Naive thymus-derived CD8-positive, alpha-beta T cell (primary cell): ENCODE measurements around the gene ABTB2. TPM values are rescaled to one million over a fixed set of nuclear protein-coding genes. Genes with fewer than 3 reads are reported as not detected.

ENCODE experiments used
- ATAC-seq, 2 donors: fragments of 150-1000 bp; cut with Tn5 transposase in 1 of 2; sonication (Bioruptor Pico), chemical (Tn5 transposase) in 1 of 2; 1 replicate in 1 of 2; 2 replicates in 1 of 2; pipeline ENCODE4 v1.10.0; 2021; ENCODE audit warnings: mild to moderate bottlenecking in 2 of 2, moderate library complexity in 2 of 2
- POLR2A ChIA-PET: fragments of 350-600 bp; sonication (Branson Sonifier 250); formaldehyde crosslinking; loops from one replicate; lab custom pipeline; 2021; ENCODE audit warnings: antibody characterized with exemption; lab: Charles Lee
- DNase-seq, 10 donors: peaks; one replicate each; pipeline versions ENCODE4 v3.0.0 to v3.0.0-alpha.2; 2020 to 2022
- H3K27ac Mint-ChIP-seq, 10 donors: one replicate each; pipeline ENCODE4 v1.8.0; 2020 to 2022; ENCODE audit warnings: mild to moderate bottlenecking in 10 of 10, mixed read lengths in 10 of 10, moderate library complexity in 4 of 10, inconsistent platforms in 1 of 10
- H3K27me3 Mint-ChIP-seq, 5 donors: one replicate each; pipeline ENCODE4 v1.8.0; 2021 to 2022; ENCODE audit warnings: mixed read lengths in 5 of 5
- H3K36me3 Mint-ChIP-seq, 3 donors: one replicate each; pipeline ENCODE4 v1.8.0; 2020 to 2022; ENCODE audit warnings: mixed read lengths in 3 of 3, mild to moderate bottlenecking in 2 of 3, inconsistent platforms in 1 of 3
- H3K4me1 Mint-ChIP-seq, 4 donors: one replicate each; pipeline ENCODE4 v1.8.0; 2021 to 2022; ENCODE audit warnings: mixed read lengths in 4 of 4
- H3K4me3 Mint-ChIP-seq, 10 donors: one replicate each; pipeline ENCODE4 v1.8.0; 2020 to 2022; ENCODE audit warnings: mild to moderate bottlenecking in 10 of 10, mixed read lengths in 10 of 10, moderate library complexity in 6 of 10, inconsistent platforms in 1 of 10
- H3K9me3 Mint-ChIP-seq, 9 donors: one replicate each; pipeline ENCODE4 v1.8.0; 2020 to 2022; ENCODE audit warnings: mixed read lengths in 9 of 9, mild to moderate bottlenecking in 3 of 9, inconsistent platforms in 1 of 9, moderate library complexity in 1 of 9
- polyA plus RNA-seq, 3 donors: library from polyadenylated mRNA; unstranded; fragments of 300-500 nt; fragmentation: Illumina TruSeq; gene quantifications; one replicate each; pipeline ENCODE4 v1.2.3, GENCODE V29; 2021
- total RNA-seq, 8 experiments: library from RNA in 2 of 8; stranded (reverse) in 2 of 8; gene quantifications; one replicate each; pipeline ENCODE4 v1.2.3 and lab custom pipeline; 2021 to 2026

ABTB2 gene
- total and polyA plus RNA-seq, 5 experiments from 2014 or later: 0.05 to 0.81 (median 0.69) TPM; not detected in 2

GRCh38 chr11:34145847-34146381, 211.9 kb downstream of the ABTB2 start:
- H3K27ac Mint-ChIP-seq: peak overlapping the region in 2 of 10 donors; percentile 2 to 13
- H3K27me3 Mint-ChIP-seq: no peaks in the 10 kb centered on the region
- peaks cover 0 to 86% (median 16%) of the 10 kb centered on the region in 3 donors for H3K36me3 Mint-ChIP-seq

GRCh38 chr11:34145073-34145472, 212.7 kb downstream of the ABTB2 start:
- no peak for ATAC-seq
- H3K27ac Mint-ChIP-seq: no peak overlapping the region
- H3K27me3 Mint-ChIP-seq: no peaks in the 10 kb centered on the region
- no peak overlapping the region for H3K4me3 Mint-ChIP-seq
- DNase-seq: no peak
- H3K9me3 Mint-ChIP-seq: no peaks in the 10 kb centered on the region
- peaks cover 0 to 2% (median 0%) of the 10 kb centered on the region in 4 donors for H3K4me1 Mint-ChIP-seq
- POLR2A ChIA-PET: no interaction called here
- H3K36me3 Mint-ChIP-seq: peaks cover 0 to 92% (median 18%) of the 10 kb centered on the region in 3 donors

More at GRCh38 chr11:34145847-34146381, 211.9 kb downstream of the ABTB2 start:
- Mint-ChIP-seq H3K4me3 (no peak overlapping the region), H3K4me1 (peaks cover 0 to 2% (median 0%) of the 10 kb centered on the region in 4 donors), H3K9me3 (no peaks in the 10 kb centered on the region)
- POLR2A ChIA-PET: no interaction called here
- ATAC-seq: no peak
- DNase-seq: no peak

- peaks cover 5 to 97% (median 16%) of the 10 kb centered on the region in 3 donors for H3K36me3 Mint-ChIP-seq
Measured at GRCh38 chr11:34143048-34143447, 214.8 kb downstream of the ABTB2 start.

GRCh38 chr11:34140149-34140548, 217.7 kb downstream of the ABTB2 start:
- no peaks in the 10 kb centered on the region for H3K27me3 Mint-ChIP-seq
- DNase-seq (no peak), ATAC-seq (no peak)
- peaks cover 15 to 96% (median 35%) of the 10 kb centered on the region in 3 donors for H3K36me3 Mint-ChIP-seq
- H3K4me3 Mint-ChIP-seq: no peak overlapping the region
- POLR2A ChIA-PET: no interaction called here
- H3K9me3 Mint-ChIP-seq: no peaks in the 10 kb centered on the region
- H3K4me1 Mint-ChIP-seq: peaks cover 0 to 6% (median 0%) of the 10 kb centered on the region in 4 donors
- H3K27ac Mint-ChIP-seq: no peak overlapping the region

More at GRCh38 chr11:34143048-34143447, 214.8 kb downstream of the ABTB2 start:
- DNase-seq: no peak
- H3K9me3 Mint-ChIP-seq: no peaks in the 10 kb centered on the region
- H3K4me1 Mint-ChIP-seq: peaks cover 0 to 2% (median under 1%) of the 10 kb centered on the region in 4 donors
- ATAC-seq: no peak
- H3K4me3 Mint-ChIP-seq: no peak overlapping the region
- POLR2A ChIA-PET: interaction anchor here (0.5 kb wide), 1 partner anchor 360 kb away, joined by 4 read pairs; no protein-coding TSS in a partner anchor
- H3K27ac Mint-ChIP-seq: peak overlapping the region in 3 of 10 donors; percentile 8 to 35 (median 14)
- no peaks in the 10 kb centered on the region for H3K27me3 Mint-ChIP-seq

GRCh38 chr11:34139346-34139745, 218.5 kb downstream of the ABTB2 start:
- Mint-ChIP-seq H3K9me3 (no peaks in the 10 kb centered on the region), H3K36me3 (peaks cover 15 to 92% (median 35%) of the 10 kb centered on the region in 3 donors), H3K27ac (no peak overlapping the region), H3K4me1 (peaks cover 0 to 6% (median 0%) of the 10 kb centered on the region in 4 donors), H3K4me3 (no peak overlapping the region), H3K27me3 (no peaks in the 10 kb centered on the region)
- DNase-seq (no peak), ATAC-seq (no peak)
- POLR2A ChIA-PET: no interaction called here

GRCh38 chr11:34136420-34136819, 221.4 kb downstream of the ABTB2 start:
- DNase-seq: no peak
- Mint-ChIP-seq H3K27ac (no peak overlapping the region), H3K4me1 (peaks cover 0 to 6% (median 0%) of the 10 kb centered on the region in 4 donors), H3K9me3 (no peaks in the 10 kb centered on the region), H3K27me3 (no peaks in the 10 kb centered on the region), H3K4me3 (no peak overlapping the region), H3K36me3 (peaks cover 19 to 93% (median 24%) of the 10 kb centered on the region in 3 donors)
- ATAC-seq: no peak
- POLR2A ChIA-PET: no interaction called here

- ATAC-seq: no peak
- POLR2A ChIA-PET: no interaction called here
- peaks cover 0 to 6% (median 0%) of the 10 kb centered on the region in 4 donors for H3K4me1 Mint-ChIP-seq
- H3K4me3 Mint-ChIP-seq: no peak overlapping the region
- H3K27ac Mint-ChIP-seq: peak overlapping the region in 1 of 10 donors; percentile 54
- H3K9me3 Mint-ChIP-seq: no peaks in the 10 kb centered on the region
- peaks cover 19 to 93% (median 23%) of the 10 kb centered on the region in 3 donors for H3K36me3 Mint-ChIP-seq
- DNase-seq: no peak
- no peaks in the 10 kb centered on the region for H3K27me3 Mint-ChIP-seq
Measured at GRCh38 chr11:34135439-34135838, 222.4 kb downstream of the ABTB2 start.

GRCh38 chr11:34134765-34135164, 223.0 kb downstream of the ABTB2 start:
- ATAC-seq: no peak
- POLR2A ChIA-PET: no interaction called here
- no peak overlapping the region for H3K4me3 Mint-ChIP-seq
- H3K27ac Mint-ChIP-seq: peak overlapping the region in 1 of 10 donors; percentile 69
- H3K36me3 Mint-ChIP-seq: peaks cover 19 to 93% (median 22%) of the 10 kb centered on the region in 3 donors
- H3K9me3 Mint-ChIP-seq: no peaks in the 10 kb centered on the region
- DNase-seq: no peak
- peaks cover 0 to 6% (median 0%) of the 10 kb centered on the region in 4 donors for H3K4me1 Mint-ChIP-seq
- H3K27me3 Mint-ChIP-seq: no peaks in the 10 kb centered on the region

- H3K4me1 Mint-ChIP-seq: peaks cover 0 to 5% (median 0%) of the 10 kb centered on the region in 4 donors
- POLR2A ChIA-PET: no interaction called here
Measured at GRCh38 chr11:34132261-34132965, 225.4 kb downstream of the ABTB2 start.

GRCh38 chr11:34128824-34129223, 229.0 kb downstream of the ABTB2 start:
- POLR2A ChIA-PET: no interaction called here
- no peaks in the 10 kb centered on the region for H3K27me3 Mint-ChIP-seq
- H3K4me3 Mint-ChIP-seq: no peak overlapping the region
- H3K36me3 Mint-ChIP-seq: peaks cover 19 to 99% (median 35%) of the 10 kb centered on the region in 3 donors
- H3K4me1 Mint-ChIP-seq: peaks cover 0 to 1% (median 0%) of the 10 kb centered on the region in 4 donors
- ATAC-seq: no peak
- no peak overlapping the region for H3K27ac Mint-ChIP-seq
- no peak for DNase-seq
- H3K9me3 Mint-ChIP-seq: no peaks in the 10 kb centered on the region

More at GRCh38 chr11:34132261-34132965, 225.4 kb downstream of the ABTB2 start:
- Mint-ChIP-seq H3K27ac (no peak overlapping the region), H3K36me3 (peaks cover 20 to 93% (median 29%) of the 10 kb centered on the region in 3 donors), H3K27me3 (no peaks in the 10 kb centered on the region), H3K9me3 (no peaks in the 10 kb centered on the region), H3K4me3 (no peak overlapping the region)
- ATAC-seq (no peak), DNase-seq (no peak)

GRCh38 chr11:34126959-34127848, 230.6 kb downstream of the ABTB2 start:
- DNase-seq (no peak), ATAC-seq (no peak)
- peaks cover 0 to 1% (median 0%) of the 10 kb centered on the region in 4 donors for H3K4me1 Mint-ChIP-seq
- no peaks in the 10 kb centered on the region for H3K9me3 Mint-ChIP-seq
- H3K36me3 Mint-ChIP-seq: peaks cover 19 to 100% (median 35%) of the 10 kb centered on the region in 3 donors
- peak overlapping the region in 2 of 10 donors; percentile 25 to 38 for H3K27ac Mint-ChIP-seq
- H3K27me3 Mint-ChIP-seq: no peaks in the 10 kb centered on the region
- no peak overlapping the region for H3K4me3 Mint-ChIP-seq
- POLR2A ChIA-PET: no interaction called here

GRCh38 chr11:34124885-34125668, 232.7 kb downstream of the ABTB2 start:
- peaks cover 14 to 97% (median 40%) of the 10 kb centered on the region in 3 donors for H3K36me3 Mint-ChIP-seq

More at GRCh38 chr11:34124885-34125668, 232.7 kb downstream of the ABTB2 start:
- Mint-ChIP-seq H3K27me3 (no peaks in the 10 kb centered on the region), H3K4me1 (peaks cover 0 to 11% (median 5%) of the 10 kb centered on the region in 4 donors), H3K4me3 (no peak overlapping the region), H3K27ac (no peak overlapping the region), H3K9me3 (no peaks in the 10 kb centered on the region)
- ATAC-seq (no peak), DNase-seq (no peak)
- POLR2A ChIA-PET: no interaction called here
